Heart left ventricle (tissue), 13 donors: ENCODE measurements around the gene ARFGAP1.

Experiments used
- CTCF ChIP-seq, 12 donors: fragments of 200-600 bp; sonication (generic) in 4 of 12; IDR thresholded peaks; one replicate each; pipeline versions ENCODE4 v1.5.0 to v1.8.0; 2018 to 2022; ENCODE audit warnings: antibody characterized with exemption in 12 of 12, mild to moderate bottlenecking in 5 of 12
- POLR2A ChIP-seq, 2 donors: fragments of 450-650 bp; IDR thresholded peaks; one replicate each; pipeline ENCODE4 v1.6.1; 2017; ENCODE audit warnings: antibody characterized with exemption in 2 of 2, mild to moderate bottlenecking in 2 of 2, moderate library complexity in 2 of 2
- donor health status: ischemic (EF 13 %, LVEDD 7.1; RV severe dilation, severe dysfunction).
- donor health status: DM: no; HTN: yes; CAD: no.
- donor health status: DM: no; HTN: no; CAD: no.
- donor health status: ischemic (EF 25% LVEDD 6.9; RV normal size, moderate dysfunction).
- donor health status: ischemic (EF 25% LVEDD 5.7; RV mildly dilated, moderate dysfunction).
- donor health status: ischemic (EF 35%, LVEDD 5.7; RV mildly dilated, moderate dysfunction).
- donor health status: nonischemic (EF 11% LVEDD 7.7; RV severe dilation, severe dysfunction).
- donor health status: DM: yes; HTN: yes; CAD: no.
- donor health status: PGD.
- donor health status: ischemic (EF 29% LVEDD 5.4; RV normal size, mild dysfunction).
- donor health status: nonischemic (EF 23%, LVEDD 6.1; RV moderate dilation, normal function).

GRCh38 chr20:63325021-63325471, 52.4 kb downstream of the ARFGAP1 start:
- TF ChIP-seq CTCF (IDR thresholded peaks at IDR 0.05) (no peak), POLR2A (IDR thresholded peaks at IDR 0.05) (no peak)
